GM18907 (cell line): ENCODE measurements around the gene STXBP5L.
"Not testable (repeated sequence)": the region's sequence is repeated elsewhere in the genome, so short reads cannot be mapped to it uniquely, and the experiment has no call there.

Experiments used
- ATAC-seq: cut with Tn5 transposase; IDR thresholded peaks from one replicate; pipeline ENCODE4 v1.9.1; 2021; ENCODE audit warnings: mild to moderate bottlenecking, moderate library complexity; ENCODE audit not compliant: unreplicated experiment

The STXBP5L gene

DNA sequence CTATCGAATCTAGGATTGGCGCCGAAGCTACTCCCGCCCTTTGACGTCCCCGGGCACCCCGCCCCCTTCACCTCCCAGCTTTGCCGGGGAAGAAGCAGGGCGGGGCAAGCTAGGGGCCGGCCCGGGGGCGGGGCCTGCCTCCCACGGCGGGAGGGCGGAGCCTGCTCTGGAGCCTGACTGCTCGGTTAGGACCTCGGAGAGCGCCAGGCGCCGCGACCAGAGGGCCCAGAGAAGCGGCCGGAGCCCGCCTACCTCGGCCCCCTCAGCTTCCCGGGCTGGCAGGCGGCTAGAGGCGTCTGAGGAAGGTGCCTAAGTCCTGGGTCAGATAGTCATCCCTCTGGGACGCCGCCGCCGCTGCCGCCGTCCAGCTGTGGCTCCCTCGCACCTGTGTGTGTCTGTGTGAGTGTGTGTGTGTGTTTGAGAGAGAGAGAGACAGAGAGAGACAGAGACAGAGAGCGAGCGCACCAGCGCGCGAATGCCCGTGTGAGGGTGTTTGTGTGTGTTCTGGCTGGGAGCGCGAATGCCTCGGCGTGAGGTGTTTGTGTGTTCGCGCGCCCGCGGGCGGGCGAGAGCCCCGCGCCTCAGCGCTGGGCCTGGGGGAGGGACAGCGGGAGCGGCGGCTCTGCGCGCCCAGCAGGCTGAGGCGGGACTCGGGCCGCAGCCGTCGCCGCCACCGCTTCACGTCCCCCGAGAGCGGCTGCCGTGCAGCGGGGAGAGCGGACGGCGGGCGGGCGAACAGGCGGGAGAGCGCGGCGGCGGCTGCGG, at the start of gene STXBP5L:
TSS of gene STXBP5L (plus strand) at position 176 of the 765 bp plus-strand sequence. CDS start 1,374 bp downstream, outside the sequence.
- peak; percentile 97 for ATAC-seq

DNA sequence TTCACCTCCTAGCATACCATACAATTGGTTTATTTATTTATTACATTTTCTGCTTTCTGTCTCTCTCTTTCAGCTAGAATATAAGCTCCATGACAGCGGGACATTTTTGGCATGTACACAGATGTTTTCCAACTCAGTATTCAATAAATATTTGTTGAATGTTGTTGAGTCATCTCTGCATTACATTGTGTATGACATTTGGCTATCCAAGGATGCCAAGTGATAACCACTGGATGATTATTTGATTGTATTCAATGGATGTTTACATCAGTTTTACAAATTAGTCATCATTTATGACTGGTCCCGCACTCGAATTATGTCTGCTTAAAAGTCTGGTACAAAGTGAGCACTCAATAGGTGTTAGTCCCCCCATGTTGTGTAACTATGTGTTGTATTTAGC, 49.5 kb upstream of the STXBP5L start:
- no peak for ATAC-seq

DNA sequence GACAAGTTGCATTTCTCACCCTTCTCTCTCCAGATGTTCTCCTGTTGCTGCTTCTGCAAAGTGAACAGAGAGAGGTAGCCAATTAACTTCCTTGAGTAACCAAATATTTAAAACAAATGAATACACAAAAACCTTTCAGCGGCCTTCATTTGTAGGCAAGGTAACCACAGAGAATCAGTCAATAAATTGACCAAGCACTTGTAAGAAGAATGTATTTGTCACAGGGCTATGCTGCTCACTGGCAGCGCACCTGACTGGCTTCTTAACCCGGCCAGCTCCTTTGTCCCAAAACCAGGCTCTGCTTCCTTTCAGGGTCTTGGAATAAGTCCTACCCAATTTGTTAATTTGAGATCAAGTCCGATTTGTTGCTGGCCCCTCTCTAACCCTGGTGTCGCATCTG, 43.5 kb upstream of the STXBP5L start:
- no peak for ATAC-seq

DNA sequence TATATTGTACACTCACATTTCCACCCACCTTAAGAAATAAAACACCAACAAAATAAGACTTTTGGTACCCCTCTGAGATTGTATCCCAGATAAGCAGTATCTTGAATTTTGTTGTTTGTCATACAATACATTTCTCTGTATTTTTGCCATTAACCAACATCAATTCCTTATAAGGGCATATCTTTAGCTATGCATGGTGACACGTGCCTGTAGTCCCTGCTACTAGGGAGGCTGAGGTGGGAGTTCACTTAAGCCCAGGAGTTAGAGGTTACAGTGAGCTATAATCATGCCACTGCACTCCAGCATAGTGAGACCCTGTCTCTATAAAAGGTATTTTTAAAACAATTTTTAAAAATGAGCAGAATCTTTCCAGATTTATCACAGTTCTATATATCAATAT, 32.5 kb upstream of the STXBP5L start:
- ATAC-seq = no peak

DNA sequence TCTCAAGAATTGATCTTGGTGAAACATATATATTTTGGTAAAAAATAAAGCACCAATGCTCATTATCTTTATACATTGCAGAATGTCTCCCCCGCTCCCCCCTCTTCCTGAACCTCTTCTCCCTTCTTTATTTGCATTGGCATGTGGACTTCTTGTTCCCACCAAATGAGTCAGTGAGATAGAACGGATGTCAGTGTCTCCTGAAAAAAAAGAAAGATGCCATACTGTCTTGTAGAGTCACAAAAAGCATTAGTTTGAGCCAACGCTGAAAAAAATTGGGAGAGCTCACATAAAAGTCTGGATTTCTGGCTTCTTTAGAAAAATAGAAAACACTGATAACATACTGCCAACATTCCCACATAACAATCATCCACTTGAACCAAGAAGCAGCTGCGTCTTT, 32.0 kb upstream of the STXBP5L start:
- ATAC-seq = no peak

DNA sequence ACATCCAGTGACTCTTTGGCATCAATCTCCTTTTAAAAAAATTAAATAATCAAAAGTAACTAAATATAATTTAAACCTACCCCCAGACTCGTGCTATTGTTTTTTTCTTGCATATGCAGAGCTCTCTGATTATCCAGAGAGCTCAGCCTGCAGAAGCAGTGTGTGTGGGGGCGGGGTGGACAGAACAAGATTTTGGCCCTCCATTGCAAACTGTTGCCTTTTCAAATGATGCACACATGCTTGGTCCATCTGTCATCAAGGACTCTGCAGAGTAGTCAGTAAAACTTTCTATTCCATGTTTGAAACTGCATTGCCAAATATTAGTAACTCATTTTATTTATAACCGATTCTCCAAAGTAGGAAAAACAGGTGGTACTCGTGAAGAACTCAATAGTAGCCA, 28.6 kb upstream of the STXBP5L start:
- no peak for ATAC-seq

DNA sequence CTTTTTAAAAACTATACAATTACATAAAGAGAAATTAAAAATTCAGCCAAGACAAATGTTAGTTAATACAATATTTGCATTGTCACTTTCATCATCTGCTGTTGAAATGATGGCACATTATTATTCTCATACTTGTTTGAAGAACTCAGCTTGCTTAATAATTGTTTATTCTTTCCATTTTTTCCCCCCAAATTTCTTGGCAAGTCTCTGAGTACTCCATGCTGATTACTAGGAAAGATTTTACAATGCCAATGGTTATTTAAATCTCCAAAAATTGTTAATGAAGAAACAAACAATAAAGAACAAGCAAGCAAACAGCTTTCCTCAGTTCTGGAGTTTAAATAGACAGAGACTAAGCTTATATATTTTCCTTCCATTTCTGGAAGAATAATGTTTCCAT, 15.1 kb upstream of the STXBP5L start:
- ATAC-seq = no peak

DNA sequence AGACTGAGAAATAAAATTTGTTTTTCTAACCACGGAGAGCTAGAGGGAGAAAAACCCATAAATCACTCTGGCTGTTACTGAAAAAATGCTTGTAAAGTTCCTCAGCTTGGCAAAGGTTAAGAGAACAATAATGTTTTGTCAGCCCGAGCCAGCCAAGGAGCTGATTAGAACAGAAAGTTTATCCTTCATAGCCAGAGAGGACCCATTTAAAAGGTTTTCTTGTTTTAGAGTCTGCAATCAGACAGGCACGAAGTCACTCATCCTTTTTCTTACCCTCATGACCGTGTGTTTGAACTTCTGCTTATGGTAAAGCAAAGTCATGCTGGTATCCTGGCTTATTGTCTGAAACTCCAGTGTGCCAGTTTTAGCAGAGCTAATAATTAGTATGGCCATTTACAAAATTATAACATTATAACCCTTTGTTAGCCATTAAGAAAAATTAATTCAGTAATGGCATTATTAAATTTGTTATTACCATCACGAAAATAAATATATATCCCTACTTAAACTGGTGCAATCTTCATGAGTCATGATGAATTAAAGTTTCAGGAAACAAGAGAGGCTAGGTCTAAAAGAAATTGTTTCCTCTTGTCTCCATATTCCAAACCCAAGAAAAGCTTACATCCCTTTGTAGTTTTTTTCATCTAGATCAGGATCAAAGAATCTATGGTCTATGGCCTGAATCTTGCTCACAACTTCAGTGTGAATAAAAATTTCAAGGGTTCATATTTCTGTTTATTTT, 13.5 kb upstream of the STXBP5L start:
- no peak for ATAC-seq

DNA sequence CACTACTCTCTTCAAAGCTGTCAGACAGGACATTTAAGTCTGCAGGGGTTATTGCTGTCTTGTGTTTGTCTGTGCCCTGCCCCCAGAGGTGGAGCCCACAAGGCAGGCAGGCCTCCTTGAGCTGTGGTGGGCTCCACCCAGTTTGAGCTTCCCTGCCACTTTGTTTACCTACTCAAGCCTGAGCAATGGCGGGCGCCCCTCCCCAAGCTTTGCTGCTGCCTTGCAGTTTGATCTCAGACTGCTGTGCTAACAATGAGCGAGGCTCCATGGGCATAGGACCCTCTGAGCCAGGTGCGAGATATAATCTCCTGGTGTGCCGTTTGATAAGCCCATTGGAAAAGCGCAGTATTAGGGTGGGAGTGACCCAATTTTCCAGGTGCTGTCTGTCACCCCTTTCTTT, 6.3 kb upstream of the STXBP5L start:
- not testable (repeated sequence) for ATAC-seq

DNA sequence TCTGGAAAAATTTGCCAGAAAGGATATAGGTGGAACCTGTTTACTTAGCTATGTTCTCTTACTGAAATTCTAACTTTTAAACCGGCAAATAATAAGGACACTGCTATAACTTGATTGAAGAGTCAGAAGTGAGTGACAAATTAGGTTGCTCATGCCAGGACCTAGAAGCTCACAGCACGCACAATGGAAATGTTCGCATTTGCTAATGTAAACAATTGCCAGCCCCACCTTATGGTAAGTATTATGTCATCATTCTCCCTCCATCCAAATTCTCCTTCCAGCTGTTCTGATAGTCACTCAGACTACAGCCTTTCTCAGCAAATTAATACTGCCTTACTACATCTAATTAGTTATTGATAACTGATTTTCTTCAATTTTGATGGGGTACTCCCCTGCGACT, 4.8 kb upstream of the STXBP5L start:
- no peak for ATAC-seq

DNA sequence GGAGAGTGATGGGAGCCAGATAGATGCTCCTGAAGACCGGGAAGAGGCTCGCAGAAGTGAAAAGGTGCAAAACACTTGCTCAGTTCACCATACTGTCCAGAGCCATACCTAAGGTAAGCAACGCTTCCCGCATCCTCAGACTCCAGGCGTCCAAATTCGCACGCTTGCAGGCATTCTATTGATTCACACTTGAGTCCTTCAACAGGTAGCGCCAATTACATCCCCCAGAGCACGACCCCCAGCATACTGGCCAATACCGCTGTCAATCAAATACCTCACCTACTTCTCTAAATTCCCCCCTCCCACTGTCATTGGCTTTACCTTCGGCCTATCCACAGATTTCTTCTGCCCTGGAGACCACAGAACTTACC, 361 bp upstream of the STXBP5L start:
- no peak for ATAC-seq

DNA sequence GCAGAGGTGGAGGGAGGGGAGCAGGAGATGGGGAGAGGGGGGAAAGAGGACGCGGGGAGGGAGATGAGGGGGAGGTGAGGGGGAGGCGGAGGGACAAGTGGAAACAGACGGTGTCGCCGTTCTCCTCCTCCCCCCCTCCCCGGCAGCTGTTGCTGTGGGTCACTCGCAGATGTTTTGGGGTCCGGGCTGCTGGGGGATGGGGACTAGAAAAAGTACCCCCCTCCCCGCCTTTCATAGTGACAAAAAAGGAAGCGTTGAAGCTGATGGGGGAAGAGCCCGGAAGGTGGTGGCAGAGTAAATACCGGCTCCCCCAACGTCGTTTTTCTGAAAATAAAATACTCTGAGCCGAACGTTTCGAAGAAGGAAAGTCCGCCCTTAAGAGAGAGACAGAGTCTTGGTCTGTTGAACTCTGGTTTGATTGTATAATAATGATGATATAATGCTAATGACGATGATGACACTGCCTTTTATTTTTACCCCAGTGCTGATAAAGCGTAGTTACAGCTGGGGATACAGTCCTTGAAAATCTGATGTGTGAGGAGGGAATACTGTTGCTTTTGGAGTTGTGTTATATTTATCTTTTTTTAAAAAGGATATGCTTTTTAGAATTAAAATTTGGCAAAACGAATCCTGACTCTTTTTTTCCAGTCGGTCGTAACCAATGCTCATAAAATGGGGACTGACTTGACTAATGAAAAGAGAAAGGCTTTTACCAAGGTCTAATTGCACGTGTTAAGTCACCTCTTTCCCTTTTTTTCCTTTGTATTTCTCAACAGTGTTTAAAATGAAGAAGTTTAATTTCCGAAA, 993 bp downstream of the STXBP5L start:
- no peak for ATAC-seq

DNA sequence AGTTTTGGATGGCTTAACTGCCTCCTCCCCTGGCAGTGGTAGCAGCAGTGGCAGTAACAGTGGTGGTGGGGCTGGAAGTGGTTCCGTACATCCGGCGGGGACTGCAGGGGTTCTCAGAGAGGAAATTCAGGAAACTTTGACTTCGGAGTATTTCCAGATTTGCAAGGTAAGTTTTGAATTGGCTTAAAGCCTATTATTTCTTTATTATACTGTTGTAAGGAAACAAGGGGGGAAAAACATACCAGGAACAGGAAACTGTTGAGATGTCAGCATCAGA, 1.5 kb downstream of the STXBP5L start:
- no peak for ATAC-seq

DNA sequence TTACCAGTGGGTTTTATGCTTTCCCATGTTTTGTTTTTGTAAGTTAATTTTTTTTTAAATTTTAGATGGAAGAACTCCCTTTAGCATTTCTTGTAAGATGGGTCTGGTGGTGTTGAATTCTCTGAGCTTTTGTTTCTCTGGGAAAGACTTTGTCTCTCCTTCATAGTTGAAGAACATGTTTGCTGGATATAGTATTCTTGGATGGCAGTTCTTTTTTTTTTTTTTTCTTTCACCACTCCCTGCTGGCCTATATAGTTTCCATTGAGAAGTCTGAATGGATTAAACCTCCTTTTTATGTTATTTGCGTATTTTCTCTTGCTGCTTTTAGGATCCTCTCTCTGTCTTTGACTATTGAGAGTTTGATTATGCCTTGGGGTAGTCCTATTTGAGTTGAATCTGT, 18.1 kb downstream of the STXBP5L start:
- no peak for ATAC-seq

DNA sequence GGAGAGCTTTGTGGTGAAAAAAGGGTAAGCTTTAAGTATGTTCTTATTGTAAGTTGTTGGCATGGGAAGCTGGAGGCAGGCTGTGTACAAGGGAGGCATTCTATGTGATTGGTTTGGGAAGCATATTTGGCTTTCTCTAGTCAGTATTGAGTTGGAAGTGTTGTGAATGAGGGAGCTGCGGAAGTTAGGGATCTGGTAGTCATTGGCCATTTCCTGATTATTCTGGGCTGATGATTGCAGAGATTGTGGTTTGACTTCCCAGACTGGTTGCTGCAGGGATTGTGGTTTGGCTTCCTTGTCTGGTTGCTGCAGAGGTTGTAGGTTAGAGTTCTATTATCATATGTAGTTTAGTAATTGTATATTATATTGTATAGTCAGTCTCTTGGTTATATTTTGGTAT, 21.0 kb downstream of the STXBP5L start:
- no peak for ATAC-seq

DNA sequence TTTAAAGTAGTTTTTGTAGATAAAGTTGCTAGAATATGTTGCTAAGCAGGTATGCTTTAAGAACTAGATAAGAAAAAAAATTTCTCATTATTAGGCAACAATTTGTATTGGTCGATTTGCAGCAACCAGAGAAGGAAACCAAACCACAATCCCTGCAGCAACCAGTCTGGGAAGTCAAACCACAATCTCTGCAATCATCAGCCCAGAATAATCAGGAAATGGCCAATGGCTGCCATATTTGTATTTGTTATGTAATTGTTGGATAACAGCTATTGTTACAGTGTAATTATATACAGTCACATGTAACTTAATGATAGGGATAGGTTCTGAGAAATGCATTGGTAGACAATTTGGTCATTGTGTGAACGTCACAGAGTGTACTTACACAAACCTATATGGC, 23.6 kb downstream of the STXBP5L start:
- no peak for ATAC-seq

DNA sequence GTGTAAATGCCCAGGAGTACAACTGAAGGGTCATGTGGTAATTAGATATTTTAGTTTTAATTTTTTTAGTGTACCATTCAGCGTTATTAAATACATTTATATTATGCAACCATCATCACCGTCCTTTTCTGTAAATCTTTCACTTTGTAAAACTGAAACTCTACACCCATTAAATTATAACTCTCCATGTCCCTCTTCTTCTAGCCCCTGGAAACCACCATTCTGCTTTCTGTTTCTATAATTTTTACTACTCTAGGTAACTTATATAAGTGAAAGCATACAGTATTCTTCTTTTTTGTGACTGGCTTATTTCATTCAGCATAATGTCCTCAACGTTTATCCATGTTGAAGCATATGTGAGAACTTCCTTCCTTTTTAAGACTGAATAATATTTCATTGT, 48.1 kb downstream of the STXBP5L start:
- peak; percentile 53 for ATAC-seq

DNA sequence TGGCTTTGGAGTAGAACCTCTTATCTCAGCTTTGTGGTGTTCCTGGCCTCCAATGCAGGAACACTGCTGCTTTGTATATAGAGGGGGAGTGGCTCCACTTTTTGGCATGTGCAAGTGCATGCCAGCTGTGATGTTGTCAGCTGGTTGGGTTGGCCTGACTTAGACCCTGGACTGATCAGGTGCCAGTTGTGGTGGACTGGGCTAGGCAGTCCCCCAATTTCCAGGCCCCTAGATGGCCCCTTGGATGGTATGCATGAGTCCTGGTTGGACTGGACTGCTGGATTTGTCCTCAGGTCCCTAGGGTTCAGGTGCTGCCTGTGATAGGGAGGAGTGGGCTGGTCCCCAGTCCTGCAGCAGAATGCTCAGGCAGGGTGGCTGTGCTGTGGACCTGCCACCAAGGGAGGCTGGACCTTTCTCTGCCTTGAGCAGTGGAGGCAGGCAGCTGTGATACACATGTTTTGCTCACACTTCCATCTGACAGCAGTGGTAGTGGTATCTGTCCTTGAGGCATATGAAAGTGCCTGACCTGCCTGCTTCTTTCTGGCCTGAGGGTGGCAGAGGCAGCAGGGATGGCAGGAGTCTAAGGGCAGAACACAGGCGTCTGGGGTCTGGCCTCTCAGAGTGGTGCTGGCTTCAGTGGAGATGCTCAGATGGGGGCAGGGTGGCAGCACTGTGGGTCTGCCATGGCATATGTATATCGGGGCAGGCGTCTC, 74.8 kb downstream of the STXBP5L start:
- ATAC-seq = no peak

DNA sequence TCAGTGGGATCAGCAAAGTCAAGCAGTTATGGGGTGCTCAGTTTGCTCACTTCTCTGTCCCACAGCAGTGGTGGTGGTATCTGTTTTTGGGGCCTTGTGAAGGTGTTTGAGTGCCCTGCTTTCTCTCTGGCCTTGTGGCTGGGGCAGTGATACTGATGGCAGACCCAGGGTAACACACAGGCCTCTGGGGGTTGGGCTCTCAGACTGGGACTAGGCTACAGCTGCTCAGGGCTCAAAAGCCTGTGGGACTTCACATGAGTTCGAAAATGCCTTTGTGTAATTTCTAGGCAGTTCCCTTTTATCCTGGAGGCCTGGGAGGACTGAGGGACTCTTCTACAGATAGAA, 75.3 kb downstream of the STXBP5L start:
- no peak for ATAC-seq

DNA sequence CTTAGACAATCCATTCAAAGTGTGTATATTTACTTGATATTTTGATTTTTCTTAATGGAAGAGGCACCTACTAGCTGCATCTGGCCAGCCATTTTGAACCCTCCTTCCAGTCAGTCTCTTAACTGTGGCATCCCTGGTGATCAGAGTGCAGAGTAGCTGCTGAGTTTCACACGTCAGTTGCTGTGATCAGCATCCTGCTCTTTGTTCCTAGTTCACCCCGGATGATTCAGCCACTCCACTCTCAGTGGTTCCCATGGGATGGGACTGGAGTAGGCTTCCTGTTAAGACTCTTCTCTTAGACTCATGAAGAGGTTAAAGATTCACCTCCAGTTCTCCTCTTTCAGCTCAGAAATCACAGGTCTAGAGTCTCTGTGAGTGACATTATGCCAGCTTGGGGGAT, 75.8 kb downstream of the STXBP5L start:
- no peak for ATAC-seq

DNA sequence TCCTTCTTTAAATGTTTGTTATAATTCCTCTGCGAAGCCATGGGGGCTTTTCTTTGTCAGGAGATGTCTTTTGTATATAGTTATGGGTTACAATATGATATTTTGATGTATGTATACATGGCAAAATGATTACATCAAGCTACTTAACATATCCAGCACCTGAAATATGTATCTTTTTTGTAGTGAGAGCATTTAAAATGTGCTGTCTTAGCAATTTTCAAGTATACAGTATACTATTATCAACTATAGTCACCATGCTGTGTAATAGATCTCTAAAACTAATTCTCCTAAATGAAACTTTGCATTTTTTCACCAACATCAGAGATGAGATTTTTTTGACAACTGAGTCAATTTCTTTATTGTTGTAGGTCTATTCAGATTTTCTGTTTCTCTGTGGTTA, 77.2 kb downstream of the STXBP5L start:
- no peak for ATAC-seq
